T-helper 1 cell (primary cell): ENCODE measurements around the gene ZNF792.
"Not testable (repeated sequence)": the region's sequence is repeated elsewhere in the genome, so short reads cannot be mapped to it uniquely, and the experiment has no call there.

Source experiments
- DNase-seq, 5 donors: peaks; one replicate each; pipeline ENCODE4 v3.0.0-alpha.2; 2012 to 2020

The ZNF792 gene

GRCh38 chr19:34920090-34920786, 43.8 kb downstream of the ZNF792 start:
- not testable (repeated sequence) for DNase-seq

GRCh38 chr19:34918190-34918589, 45.8 kb downstream of the ZNF792 start:
- no peak for DNase-seq

DNA sequence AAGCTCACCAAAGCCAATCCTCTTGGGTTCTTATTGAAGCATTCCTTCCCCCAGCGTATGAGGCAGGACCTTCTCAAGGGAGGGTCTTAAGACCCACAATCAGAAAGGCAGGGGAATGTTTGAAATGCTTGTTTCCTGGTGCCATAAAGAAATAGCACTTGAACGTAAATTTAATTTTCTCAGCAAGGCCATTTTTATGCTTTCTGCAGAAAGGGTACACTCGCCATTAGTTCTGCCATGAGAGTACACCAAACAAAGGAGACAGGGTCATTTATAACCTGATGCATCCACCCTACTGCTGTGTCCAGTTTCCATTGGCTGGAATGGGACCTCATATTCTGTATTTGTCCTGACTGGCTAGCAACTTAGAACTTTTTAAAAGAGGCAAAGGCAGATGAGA, 46.9 kb downstream of the ZNF792 start:
- not testable (repeated sequence) for DNase-seq

DNA sequence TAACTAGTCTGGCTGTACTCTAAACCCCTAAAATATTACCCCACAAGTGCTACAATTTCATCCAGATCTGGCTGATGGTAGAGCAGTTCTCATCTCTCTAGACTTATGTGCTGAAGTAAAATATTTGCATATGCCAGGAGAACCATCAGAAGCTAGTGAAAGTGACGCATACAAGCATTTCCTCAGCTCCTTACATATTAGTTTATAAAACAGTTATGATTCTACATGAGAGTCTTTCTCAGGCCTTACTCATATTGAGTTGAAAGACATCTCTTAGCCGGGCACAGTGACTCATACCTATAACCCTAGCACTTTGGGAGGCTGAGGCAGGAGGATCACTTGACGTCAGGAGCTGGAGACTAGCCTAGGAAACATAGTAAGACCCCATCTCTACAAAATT, 53.3 kb downstream of the ZNF792 start:
- DNase-seq, result no peak
